PC-3 (cell line): ENCODE results near the gene CCDC85B.

Experiments used
- EZH2 ChIP-seq: fragments of 300-600 bp; sonication (generic); IDR thresholded peaks from one replicate; pipeline ENCODE4 v1.6.1; 2017; ENCODE audit warnings: antibody characterized with exemption, mild to moderate bottlenecking, low read length; ENCODE audit not compliant: unreplicated experiment
- EZH2phosphoT487 ChIP-seq: fragments of 300-600 bp; sonication (generic); IDR thresholded peaks from 2 replicates; pipeline ENCODE4 v1.6.1; 2018; ENCODE audit warnings: mild to moderate bottlenecking, antibody characterized with exemption, low read length, borderline replicate concordance
- TF ChIP-seq, protein P1 (sequence below): fragments of 300-600 bp; sonication (generic); conservative IDR thresholded peaks from 2 replicates; pipeline ENCODE4 v1.5.1; 2017; ENCODE audit warnings: antibody characterized with exemption, low read depth, mild to moderate bottlenecking, low read length

- TF ChIP-seq, protein P1, sequence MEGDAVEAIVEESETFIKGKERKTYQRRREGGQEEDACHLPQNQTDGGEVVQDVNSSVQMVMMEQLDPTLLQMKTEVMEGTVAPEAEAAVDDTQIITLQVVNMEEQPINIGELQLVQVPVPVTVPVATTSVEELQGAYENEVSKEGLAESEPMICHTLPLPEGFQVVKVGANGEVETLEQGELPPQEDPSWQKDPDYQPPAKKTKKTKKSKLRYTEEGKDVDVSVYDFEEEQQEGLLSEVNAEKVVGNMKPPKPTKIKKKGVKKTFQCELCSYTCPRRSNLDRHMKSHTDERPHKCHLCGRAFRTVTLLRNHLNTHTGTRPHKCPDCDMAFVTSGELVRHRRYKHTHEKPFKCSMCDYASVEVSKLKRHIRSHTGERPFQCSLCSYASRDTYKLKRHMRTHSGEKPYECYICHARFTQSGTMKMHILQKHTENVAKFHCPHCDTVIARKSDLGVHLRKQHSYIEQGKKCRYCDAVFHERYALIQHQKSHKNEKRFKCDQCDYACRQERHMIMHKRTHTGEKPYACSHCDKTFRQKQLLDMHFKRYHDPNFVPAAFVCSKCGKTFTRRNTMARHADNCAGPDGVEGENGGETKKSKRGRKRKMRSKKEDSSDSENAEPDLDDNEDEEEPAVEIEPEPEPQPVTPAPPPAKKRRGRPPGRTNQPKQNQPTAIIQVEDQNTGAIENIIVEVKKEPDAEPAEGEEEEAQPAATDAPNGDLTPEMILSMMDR, result no peak
- TF ChIP-seq EZH2, result no peak
- TF ChIP-seq EZH2phosphoT487, result no peak
These were observed 5.1 kb downstream of the CCDC85B start for GRCh38 chr11:65895482-65895981.
